GM18502 (cell line): ENCODE measurements around the gene RGR.
A peak's percentile ranks its signal among the peaks of the same experiment; 100 is the strongest.

Source experiments
- ATAC-seq: cut with Tn5 transposase; IDR thresholded peaks from one replicate; pipeline ENCODE4 v1.9.1; 2021; ENCODE audit warnings: mild to moderate bottlenecking; ENCODE audit not compliant: unreplicated experiment, poor library complexity

Gene RGR

DNA sequence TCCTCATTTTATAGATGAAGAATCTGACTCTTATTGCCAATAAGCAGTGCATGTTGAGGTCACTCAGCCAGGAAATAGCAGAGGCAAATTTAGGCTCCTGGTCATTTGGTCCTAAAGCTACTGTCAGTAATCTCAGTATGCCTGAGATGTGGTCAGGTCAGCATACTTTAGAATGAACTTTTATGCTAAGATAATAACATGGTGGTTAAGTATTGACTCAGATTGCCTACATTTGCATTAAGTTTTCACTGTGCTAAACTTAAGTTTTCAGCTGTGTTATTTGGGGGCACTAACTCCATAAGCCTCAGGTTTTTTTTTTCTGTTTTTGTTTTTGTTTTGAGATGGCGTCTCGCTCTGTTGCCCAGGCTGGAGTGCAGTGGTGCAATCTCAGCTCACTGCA lies 47.6 kb downstream of the RGR start:
- ATAC-seq, result peak; percentile 64

DNA sequence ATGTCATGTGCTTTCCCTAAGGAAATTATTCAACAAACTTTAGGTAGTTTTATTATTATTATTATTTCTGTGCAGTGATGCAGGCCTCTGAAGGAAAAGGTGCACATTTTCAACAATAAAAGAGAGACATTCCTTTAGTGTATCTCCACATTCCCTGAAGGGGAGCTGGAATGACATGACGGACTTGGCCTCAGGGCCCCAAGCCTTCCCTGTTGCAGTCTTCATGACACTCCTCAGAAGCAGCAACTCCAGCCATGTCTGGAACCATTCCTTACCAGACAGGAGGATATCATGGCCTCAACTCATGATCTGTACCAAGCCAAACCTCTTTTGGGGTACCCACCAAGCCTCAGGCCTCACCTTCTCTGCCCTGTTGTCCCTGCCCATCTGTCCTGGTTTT lies 48.3 kb downstream of the RGR start:
- ATAC-seq, result no peak

DNA sequence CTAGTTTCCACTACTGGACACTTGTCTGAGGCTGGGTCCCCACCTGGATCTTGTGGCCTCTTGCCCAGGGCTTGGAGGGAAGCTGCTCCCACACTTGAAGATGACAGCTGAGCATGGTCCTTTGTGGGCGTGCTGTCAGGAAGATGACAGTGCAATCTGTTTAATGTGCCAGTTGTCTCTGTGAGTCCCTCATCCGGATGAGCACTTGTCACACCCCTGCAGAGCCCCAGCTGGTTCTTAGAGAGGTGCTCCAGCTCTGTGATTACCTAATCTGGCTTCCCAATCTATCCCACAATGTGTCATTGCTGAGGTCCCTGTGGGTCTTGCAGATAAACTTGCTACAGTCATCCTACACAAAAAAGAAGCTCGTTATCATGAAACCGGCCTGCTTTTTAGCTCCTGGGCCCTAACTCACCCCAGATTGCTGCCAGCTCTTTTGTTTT lies 48.7 kb downstream of the RGR start:
- no peak for ATAC-seq

DNA sequence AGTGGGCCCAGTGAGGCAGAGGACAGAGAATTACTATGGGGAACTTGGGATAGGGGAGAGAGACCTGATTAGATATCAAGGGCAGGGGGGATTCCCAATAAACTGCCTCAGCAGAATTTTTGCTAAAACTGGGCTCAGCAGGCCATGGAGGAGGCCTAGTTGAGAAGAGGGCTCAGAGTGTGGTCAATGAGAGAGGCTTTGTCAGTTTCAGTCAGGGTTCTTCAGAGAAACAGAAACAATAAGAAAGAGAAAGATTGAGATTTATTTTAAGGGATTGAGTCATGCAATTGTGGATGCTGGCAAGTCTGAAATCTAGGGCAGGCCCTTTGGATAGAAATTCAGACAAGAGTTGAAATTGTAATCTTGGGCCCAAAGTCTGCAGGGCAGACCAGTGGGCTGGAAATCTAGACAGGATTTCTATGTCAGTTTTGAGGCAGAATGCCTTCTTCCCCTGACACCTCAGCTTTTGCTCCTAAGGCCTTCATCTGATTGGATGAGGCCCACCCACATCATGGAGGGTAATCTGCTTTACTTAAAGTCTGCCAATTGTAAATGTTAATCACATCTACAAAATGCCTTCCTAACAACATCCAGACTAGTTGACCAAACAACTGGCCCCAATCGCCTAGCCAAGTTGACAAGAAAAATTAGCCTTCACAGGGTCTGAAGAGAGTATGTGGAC lies 50.1 kb downstream of the RGR start:
- peak; percentile 81 for ATAC-seq

DNA sequence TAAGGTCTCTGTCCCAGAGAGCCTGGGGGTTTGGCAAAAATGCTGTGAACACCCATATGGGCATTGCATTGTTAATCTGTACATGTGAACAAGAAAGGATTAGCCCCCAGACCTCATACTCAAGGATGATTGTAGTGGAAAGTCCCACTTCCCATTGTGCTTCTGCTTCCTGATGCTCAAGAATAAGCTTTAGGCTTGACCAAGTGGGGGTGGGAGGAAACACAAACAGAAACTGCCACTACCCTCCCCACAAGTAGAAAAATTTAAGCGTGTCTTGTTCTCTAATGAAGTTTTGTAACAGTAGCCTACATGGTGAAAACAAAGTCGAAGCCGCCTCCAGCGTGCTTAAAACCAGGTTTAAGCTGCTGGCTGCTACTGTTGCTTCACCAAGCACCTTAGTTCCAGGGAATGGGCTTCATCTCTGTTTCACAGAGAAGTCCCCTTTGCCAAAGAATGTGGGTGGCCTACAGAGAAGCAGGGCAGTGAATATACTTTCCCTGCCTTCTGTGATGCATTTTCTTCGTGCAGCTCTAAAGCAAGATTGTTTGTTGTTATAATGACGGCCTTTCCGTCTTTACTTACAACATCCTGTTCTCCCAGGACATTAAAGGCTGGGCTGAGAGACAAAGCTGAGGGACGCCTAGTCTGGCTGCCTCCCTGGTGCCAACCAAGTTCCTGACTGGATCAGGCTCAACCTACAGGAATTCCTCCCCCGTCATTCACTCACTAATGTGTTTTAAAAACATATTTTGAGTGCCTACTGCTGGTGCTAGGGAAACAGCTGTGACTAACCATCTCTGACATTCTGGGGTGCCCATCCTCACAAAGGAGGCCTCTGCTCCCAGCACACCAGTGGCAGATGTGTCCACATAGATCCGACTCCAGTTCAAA lies 51.5 kb downstream of the RGR start:
- ATAC-seq, result no peak

DNA sequence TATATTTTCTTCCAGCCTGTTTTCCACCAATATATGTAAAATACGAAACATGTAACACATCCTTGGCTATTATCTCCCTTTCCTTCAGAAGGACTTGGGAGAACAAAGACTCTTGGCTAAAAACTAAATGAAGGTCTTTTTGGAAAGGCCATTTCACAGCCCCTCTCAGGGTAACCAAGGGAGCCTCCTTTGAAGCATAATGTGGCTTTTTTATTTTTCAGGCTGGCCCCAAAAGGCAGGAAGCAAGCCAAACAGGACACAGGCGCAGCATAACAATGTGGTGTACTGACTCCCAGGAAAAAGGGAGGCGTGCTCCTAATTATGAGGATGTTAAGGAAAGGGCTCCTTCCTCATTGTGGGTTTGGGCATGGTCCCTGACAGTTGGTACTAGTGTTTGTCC lies 53.2 kb downstream of the RGR start:
- ATAC-seq, result no peak

DNA sequence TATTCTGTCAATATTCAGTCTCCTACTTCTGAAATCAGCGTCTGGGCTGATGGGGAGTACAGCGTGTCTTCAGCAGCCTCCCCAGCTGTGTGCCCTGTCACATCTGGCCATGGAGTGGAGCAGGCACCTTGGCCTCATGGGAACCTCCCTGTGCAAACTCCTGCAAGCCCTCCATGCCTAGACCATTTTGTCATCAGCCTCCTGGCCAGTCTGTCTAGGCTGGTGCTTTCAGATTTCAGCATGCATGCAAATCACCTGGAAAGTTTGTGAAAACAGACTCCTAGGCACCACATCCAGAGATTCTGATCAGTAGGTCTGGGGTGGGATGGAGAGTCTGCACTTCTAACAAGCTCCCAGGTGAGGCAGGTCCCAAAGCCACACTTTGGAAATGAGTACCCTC lies 57.4 kb downstream of the RGR start:
- ATAC-seq, result no peak

DNA sequence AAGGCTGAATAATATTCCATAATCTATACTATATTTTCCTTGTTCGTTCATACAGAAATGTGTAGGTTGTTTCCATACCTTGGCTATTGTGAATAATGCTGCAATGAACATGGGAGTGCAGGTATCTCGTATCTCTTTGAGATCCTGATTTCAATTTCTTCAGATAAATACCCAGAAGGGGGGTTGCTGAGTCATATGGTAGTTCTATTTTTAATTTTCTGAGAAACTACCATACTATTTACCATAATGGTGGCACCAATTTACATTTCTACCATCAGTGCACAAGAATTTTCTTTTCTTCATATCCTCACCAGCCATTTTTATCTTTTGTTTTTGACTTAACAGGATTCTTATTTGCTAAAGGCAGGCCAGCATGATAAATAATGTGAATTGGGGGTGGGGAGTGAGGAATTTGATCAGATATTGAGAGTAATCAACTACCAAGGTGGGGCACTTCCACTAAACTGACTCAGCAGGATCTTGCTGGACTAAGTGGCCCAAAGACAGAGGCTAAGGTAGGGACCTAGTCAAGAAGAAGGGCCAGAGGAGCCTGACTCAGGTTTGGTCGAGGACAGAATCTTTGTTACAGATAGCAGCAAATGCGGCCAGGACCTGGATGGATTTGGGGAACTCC lies 62.0 kb downstream of the RGR start:
- no peak for ATAC-seq

DNA sequence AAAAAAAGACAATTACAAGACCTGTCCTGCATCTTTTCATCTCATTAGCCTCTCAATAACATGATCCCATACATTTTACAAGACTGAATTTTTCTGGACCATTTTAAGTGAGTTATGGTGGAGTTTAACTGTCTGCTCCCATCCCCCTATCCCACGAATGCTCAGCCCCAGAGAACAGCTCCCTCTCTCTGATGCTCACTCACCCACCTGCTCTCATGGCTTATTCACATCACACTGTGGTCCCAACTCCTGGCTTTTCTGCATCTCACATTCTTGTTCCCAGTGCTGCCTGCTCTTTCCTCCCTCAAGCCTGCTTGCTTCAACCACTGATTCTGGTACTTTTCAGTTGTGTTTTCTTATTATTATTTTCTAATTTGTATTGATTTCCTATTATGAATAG lies 63.2 kb downstream of the RGR start:
- no peak for ATAC-seq

DNA sequence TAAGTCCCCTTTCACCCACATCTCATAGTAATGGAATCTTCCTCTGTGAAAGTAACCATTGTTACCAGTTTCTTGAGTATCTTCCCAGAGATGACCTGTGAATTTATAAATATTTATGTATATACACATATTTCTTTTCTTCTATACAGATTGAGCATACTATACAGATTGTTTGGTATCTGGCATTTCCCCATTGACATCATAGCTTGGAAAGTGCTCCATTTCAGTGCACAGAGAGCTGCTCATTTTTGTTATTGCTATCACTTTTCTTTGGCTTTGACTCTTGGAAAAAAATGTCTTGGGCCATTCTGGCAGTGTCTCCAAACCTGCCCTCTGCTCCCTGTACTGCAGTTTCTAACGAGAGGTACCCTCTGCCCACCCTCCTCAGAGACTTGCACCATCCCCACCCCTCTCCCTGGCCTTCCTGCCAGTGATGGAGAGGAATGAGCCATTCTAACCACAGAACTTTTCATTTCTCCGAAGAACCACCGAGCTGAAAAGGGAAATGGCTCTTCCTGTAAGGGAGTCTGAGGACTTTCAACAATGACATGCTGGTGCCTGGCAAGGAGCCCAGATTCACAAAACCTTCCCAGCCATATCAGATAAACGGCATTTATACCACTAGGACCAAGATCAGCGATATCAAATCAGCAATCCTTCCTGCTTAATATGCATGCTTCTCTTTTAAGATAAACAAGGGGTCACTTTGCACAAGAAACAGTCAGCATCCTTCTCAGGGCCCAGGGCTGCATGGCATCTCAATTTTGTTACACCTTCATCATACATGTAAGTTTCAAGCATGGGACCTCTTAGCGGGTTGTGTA lies 63.8 kb downstream of the RGR start:
- peak; percentile 66 for ATAC-seq
